ENCODE measurements around the gene VSIG8.

The VSIG8 gene

DNA sequence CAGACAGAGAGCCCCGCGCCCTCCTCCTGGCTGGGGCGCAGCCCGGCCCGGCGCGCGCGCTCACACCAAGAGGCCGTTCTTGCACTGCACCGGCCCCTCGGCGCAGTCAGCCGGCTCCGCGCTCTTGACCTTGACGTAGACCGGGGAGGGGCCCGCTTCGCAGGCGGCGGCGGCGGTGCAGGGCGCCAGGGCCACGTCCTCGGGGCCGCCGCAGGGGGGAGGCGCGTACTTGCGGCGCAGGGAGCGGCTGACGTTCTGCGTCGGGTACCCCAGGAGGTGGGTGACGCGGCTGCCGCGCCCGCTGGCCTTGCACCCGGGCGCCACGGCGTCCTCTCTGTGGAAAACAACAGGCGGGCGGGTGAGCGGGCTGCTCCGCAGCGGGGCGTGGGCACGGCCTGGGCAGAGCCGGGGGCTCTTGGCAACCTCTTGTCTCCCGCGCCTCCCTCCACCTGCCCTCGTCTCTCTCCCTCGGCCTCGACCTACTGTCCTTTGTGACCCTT, 7.7 kb downstream of the VSIG8 start:
- no peak for DNase-seq

DNA sequence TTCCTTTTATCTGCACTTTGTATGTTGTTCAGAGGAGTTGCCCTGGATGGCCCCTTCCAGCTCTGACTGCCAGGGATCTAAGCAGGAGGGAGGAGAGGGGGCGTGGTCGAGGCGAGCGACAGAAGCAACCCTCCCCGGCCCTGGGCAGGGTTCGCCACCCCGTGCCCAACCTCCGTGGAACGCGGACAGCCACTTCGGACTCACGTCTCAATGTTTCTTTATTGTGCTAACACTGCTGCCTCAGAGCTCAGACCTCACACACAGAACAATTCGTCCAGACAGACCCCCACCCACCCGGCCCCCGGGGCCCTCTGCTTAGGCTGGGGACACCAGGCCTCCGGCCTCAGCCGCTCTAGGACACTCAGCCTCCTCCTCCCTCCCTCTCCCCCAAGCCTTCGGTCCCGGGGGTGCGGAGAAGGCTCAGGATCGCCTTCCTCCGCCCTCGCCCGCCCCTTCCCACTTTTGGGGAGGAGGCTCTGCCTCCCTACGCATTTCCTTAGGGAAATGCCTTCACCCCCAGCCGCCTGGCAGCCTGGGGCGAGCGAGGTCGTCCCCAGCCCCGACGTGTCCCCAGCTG, 8.3 kb downstream of the VSIG8 start:
- no peak for DNase-seq

- DNase-seq: no peak
Observed at GRCh38 chr1:159853417-159854115, 8.9 kb downstream of the VSIG8 start.

- no peak for DNase-seq
Observed at GRCh38 chr1:159851407-159851806, 11.1 kb downstream of the VSIG8 start.

- no peak for DNase-seq
Observed at GRCh38 chr1:159849626-159850366, 12.7 kb downstream of the VSIG8 start.

GRCh38 chr1:159848326-159848725, 14.1 kb downstream of the VSIG8 start:
- no peak for DNase-seq

GRCh38 chr1:159847231-159847630, 15.2 kb downstream of the VSIG8 start:
- no peak for DNase-seq

DNA sequence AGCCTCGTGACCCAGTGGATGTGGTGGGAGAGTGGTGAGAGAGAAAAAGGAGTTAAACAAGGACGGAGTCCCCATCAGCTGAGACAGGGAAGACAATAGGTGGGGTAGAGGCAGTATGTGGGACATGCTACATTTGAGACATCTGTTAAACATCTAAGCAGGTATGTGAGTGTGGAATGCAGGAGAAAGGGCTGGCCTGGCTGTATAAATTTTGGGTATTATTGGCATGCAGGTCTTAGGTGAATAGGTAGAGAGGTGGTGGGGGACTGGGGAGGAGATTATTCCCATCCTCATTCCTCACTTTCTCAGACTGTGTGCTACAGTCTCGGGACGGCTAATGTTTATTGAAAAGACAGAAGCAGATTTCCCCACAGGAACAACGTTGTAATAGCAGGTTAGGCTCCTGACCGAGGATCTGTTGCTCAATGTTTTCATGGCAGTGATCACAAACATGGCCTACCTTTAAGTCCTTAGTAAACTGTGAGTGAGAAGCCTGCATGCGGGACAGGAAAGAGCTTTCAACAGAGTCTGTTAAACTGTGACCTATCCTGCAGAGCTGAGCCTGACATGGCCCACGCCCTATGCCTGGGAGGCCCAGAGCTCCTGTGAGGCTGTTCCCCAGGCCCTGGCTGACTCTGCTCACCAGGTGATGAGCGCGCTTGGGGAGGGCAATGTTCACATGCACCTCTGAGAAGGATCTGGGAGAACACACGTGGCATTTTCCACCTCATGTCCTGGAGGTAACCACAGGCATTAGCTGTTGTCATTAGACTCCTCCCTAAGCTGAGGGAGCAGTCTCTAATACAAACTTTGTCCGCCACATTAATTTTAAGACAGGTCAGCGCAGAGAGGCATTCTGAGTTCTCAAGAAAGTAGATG, 16.5 kb downstream of the VSIG8 start:
- DNase-seq: no peak

- no peak for DNase-seq
Observed at GRCh38 chr1:159843459-159843858, 19.0 kb downstream of the VSIG8 start.

GRCh38 chr1:159841749-159842148, 20.7 kb downstream of the VSIG8 start:
- no peak for DNase-seq

DNA sequence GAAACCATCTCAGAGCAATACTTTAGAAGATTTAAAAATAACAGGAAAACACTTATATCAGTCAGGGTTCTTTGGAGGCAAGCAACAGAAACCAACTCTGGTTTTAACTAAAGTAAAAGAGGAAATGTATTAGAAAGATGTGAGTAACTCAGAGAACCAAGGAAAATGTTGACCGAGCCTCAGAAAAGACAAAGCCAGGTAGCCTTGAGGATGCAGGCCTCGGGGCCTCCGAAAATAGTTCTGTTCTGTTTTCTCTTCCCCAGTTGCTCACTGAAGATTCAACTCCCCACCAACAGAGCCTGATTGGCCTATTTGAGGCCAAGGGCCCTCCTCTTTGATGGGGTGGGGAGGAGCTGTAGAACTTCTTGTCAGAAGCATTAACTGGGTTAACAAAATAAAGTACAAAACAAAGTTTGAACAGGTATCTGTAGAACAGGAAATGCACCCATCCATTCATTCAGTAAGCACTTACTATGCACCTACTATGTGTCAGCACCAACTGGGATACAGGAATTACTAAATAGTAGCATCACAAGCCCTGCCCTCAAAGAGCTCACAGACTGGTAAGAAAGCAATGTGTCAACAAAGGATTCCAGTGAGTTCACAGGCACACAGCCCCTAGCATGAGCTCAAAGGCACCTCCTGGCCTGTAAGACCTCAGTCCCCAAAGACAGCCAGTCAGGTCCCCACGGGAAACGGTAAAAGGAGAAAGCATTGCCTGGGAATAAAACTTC, 23.2 kb downstream of the VSIG8 start:
- DNase-seq: no peak

- no peak for DNase-seq
Observed at GRCh38 chr1:159838715-159839114, 23.7 kb downstream of the VSIG8 start.

- no peak for DNase-seq
Observed at GRCh38 chr1:159835862-159836525, 26.5 kb downstream of the VSIG8 start.

DNA sequence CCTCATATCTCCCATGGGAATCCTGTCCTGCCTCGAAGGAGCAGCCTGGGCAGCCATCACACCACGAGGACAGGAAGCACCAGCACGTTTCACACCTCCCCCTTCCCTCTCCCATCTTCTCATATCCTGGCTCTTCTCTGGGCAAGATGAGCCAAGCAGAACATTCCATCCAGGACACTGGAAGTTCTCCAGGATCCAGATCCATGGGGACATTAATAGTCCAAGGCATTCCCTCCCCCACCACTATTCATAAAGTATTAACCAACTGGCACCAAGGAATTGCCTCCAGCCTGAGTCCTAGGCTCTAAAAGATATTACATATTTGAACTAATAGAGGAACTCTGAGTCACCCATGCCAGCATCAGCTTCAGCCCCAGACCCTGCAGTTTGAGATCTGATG, 27.1 kb downstream of the VSIG8 start:
- no peak for DNase-seq

- no peak for DNase-seq
Observed at GRCh38 chr1:159832309-159832708, 30.1 kb downstream of the VSIG8 start.

DNA sequence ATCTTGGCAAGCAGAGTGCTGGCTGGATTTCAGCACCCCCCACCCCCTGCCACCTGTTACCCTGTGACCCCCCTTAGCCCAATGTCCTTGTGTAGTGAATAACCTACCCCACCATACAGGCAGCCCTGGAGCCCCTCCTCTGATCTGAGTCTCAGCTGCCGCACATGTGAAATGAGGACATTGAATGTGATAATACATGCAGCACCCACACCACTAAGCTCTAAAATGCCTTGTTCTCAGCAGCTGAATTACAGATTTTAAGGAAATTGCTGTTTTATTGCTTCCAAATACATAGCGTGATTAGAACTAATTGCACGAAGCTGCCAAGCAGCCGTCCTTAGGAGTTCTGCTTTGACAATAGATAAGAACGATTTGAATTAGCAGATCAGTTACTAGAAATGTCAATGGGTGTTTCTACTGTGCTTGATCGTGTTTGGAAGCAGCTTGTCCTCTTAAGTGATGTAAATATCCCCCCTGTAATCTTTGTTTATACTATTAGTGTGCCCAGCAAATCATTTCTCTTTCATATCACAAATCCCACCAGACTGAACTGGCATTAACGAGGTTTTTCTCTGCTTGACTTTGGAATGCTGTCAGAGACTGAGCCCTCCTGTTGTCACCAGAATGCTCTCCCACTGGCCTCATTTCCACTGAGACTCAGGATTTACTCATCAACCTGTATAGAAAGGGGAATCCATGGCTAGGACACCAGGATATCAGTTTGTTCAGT, 30.9 kb downstream of the VSIG8 start:
- no peak for DNase-seq

GRCh38 chr1:159830722-159831121, 31.7 kb downstream of the VSIG8 start:
- DNase-seq: no peak

DNA sequence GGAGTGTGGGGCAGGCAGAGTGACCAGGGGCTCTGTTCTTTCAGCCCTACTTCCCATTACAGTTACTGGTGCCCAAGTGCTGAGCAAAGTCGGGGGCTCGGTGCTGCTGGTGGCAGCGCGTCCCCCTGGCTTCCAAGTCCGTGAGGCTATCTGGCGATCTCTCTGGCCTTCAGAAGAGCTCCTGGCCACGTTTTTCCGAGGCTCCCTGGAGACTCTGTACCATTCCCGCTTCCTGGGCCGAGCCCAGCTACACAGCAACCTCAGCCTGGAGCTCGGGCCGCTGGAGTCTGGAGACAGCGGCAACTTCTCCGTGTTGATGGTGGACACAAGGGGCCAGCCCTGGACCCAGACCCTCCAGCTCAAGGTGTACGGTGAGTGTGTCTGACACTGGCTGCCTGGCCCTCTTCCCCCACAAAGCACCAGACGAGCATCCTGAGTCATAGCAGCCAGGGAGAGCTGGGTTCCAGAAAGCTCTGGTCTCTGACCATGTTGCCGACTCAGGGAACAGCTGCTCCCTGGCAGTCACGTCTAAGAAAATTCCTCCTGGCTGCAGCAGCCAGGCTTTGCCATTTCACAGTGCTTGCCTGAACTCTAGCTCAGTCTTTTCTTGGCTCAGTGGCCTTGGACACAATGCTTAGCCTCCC, 32.5 kb downstream of the VSIG8 start:
- DNase-seq: no peak

DNA sequence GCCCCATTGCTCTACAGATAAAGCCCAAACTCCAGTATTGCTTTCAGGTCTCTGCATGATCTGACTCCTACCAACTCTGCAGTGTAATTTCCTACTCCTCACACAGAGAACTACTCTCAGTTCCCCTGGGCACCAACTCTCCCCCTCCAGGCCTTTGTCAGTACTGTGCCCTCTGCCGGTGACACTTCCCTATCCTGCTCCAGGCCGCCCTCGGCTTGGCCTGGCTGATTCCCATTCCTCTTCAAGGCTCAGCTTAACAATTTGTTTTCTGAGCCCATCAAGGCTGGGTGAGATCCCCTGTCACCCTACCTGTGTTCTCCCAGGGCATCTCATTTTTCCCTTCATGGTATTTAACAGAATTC, 33.2 kb downstream of the VSIG8 start:
- peak; percentile 61 for DNase-seq

DNA sequence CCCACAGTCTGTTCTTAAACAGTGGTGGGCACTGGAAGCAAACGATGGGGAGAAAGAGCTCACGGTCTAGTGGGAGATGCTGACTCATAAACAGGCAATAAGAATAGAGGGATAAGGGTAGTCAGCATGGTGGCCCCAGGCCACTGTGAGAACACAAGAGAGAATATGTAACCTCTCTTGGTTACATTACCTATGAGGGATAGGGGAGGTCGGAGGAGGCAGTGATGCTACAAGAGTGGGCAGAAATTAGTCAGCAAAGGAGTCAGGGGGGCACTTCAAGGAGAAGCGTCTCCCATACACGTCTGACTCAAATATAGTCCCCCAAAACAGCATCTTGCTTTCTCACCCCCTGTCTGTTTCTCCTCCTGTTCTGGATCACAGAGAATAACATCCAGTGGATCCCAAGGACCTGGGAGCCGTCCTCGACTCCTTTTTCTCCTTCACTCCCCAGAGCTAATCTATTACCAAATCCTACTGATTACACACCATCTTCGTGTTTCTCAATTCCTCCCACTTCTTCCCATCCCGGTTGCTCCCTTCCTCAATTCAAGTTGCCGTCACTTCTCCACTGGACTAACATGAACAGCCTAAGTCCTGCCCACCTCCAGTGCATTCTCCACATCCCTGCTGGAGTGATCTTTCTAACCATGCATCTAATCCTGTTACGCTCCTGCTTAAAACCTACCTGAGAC, 33.7 kb downstream of the VSIG8 start:
- no peak for DNase-seq

Data from GF-D8 (cell line).